Fibroblast of lung (primary cell): ENCODE measurements around the gene HMGA1. TPM values are rescaled to one million over a fixed set of nuclear protein-coding genes. Genes with fewer than 3 reads are reported as not detected.

Experiments used
- DNase-seq, 2 donors: peaks; one replicate each; pipeline versions ENCODE4 v3.0.0 to v3.0.0-alpha.2; 2010; ENCODE audit warnings: low read depth in 2 of 2
- H2AFZ ChIP-seq: 2 replicates; pipeline ENCODE4 v1.5.1; 2012; ENCODE audit warnings: low read length, control low read depth, inconsistent platforms
- H3K27ac ChIP-seq: 2 replicates; pipeline ENCODE4 v1.5.1; 2011; ENCODE audit warnings: low read length, control low read depth; ENCODE audit not compliant: insufficient read depth
- H3K27me3 ChIP-seq: 2 replicates; pipeline ENCODE4 v1.5.1; 2011; ENCODE audit warnings: mild to moderate bottlenecking, low read length; ENCODE audit not compliant: control insufficient read depth, insufficient read depth
- H3K36me3 ChIP-seq: 2 replicates; pipeline ENCODE4 v1.5.1; 2011; ENCODE audit warnings: low read length; ENCODE audit not compliant: control insufficient read depth, insufficient read depth
- H3K4me1 ChIP-seq: 2 replicates; pipeline ENCODE4 v1.5.1; 2011; ENCODE audit warnings: low read length; ENCODE audit not compliant: control insufficient read depth, insufficient read depth; ENCODE audit errors: extremely low read depth
- H3K4me2 ChIP-seq: 2 replicates; pipeline ENCODE4 v1.5.1; 2011; ENCODE audit warnings: low read length, control low read depth; ENCODE audit not compliant: insufficient read depth; ENCODE audit errors: extremely low read depth
- H3K4me3 ChIP-seq, 4 experiments: fragments of 200-600 bp in 1 of 4; sonication (generic) in 1 of 4; replicated peaks in 1 of 4; 2 replicates each; pipeline ENCODE4 v1.5.1; 2011 to 2016; ENCODE audit warnings: low read length in 4 of 4, low read depth in 3 of 4, mild to moderate bottlenecking in 3 of 4, control low read depth in 2 of 4, inconsistent platforms in 1 of 4, mixed read lengths in 1 of 4; ENCODE audit not compliant: insufficient read depth in 1 of 4; ENCODE audit errors: control extremely low read depth in 1 of 4
- H3K79me2 ChIP-seq: 2 replicates; pipeline ENCODE4 v1.5.1; 2012; ENCODE audit warnings: mild to moderate bottlenecking, low read length, inconsistent platforms; ENCODE audit not compliant: control insufficient read depth, insufficient read depth
- H3K9ac ChIP-seq: 2 replicates; pipeline ENCODE4 v1.5.1; 2011; ENCODE audit warnings: mild to moderate bottlenecking, low read length, control low read depth; ENCODE audit not compliant: insufficient read depth
- H3K9me3 ChIP-seq: 2 replicates; pipeline ENCODE4 v1.5.1; 2012; ENCODE audit warnings: low read depth, low read length; ENCODE audit not compliant: control insufficient read depth, insufficient read depth
- H4K20me1 ChIP-seq: 2 replicates; pipeline ENCODE4 v1.5.1; 2011; ENCODE audit warnings: low read length; ENCODE audit not compliant: control insufficient read depth, insufficient read depth; ENCODE audit errors: extremely low read depth
- EZH2 ChIP-seq: IDR thresholded peaks from 2 replicates; pipeline ENCODE4 v1.5.1; 2012; ENCODE audit warnings: low read length, control low read depth, mild to moderate bottlenecking; ENCODE audit errors: missing control alignments
- polyA plus RNA-seq, 2 donors: library from polyadenylated mRNA; depleted of rRNA in 1 of 2; stranded (reverse) in 1 of 2; unstranded in 1 of 2; fragments of >200 nt; gene quantifications; 2 replicates each; pipeline ENCODE4 v1.2.1, GENCODE V29; 2011 to 2012; ENCODE audit warnings: missing spikeins in 1 of 2
- total RNA-seq: library from RNA; depleted of rRNA; stranded (reverse); fragments of >200 nt; gene quantifications from 2 replicates; pipeline ENCODE4 v1.2.1, GENCODE V29; 2014
- TF ChIP-seq, protein P1 (sequence below), 2 donors: IDR thresholded peaks in 1 of 2; conservative IDR thresholded peaks in 1 of 2; 1 replicate in 1 of 2; 2 replicates in 1 of 2; pipeline ENCODE4 v1.5.1; 2011 to 2012; ENCODE audit warnings: low read length in 2 of 2, control low read depth in 1 of 2, inconsistent platforms in 1 of 2, low read depth in 1 of 2, mild to moderate bottlenecking in 1 of 2

The HMGA1 gene
- total and polyA plus RNA-seq, 2 donors (not counting 1 experiment from before 2014, with no cell fraction given), result 29.6 to 121 TPM

DNA sequence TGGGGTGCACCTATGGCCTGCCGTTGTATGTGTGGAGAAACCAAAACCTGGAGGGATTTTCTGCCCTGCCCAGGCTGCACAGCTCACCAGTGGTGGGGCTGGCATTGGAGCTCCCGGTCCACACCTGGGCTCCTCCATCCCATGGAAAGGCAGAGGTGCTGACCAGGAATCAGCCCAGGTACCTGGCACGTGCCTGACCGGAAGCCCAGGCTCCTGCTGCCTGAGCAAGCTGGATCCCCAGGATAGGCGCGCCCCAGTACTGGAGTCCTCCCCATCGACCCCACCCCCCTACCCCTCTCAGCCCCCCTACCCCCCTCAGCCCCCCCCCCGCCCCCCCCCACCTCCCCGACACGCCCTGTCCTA is 39.9 kb upstream of the HMGA1 start:
- H3K36me3 ChIP-seq, result no peaks in the 10 kb centered on the region
- H2AFZ ChIP-seq, result peak overlapping the region; percentile 52
- H3K9ac ChIP-seq, result no peak overlapping the region
- H3K4me2 ChIP-seq, result peak overlapping the region; percentile 61
- H3K4me3 ChIP-seq, result peak overlapping the region in 3 of 4 experiments; percentile 13 to 52 (median 41)
- no peaks in the 10 kb centered on the region for H3K27me3 ChIP-seq
- H3K79me2 ChIP-seq, result no peaks in the 10 kb centered on the region
- no peak for TF ChIP-seq EZH2
- TF ChIP-seq, protein P1, sequence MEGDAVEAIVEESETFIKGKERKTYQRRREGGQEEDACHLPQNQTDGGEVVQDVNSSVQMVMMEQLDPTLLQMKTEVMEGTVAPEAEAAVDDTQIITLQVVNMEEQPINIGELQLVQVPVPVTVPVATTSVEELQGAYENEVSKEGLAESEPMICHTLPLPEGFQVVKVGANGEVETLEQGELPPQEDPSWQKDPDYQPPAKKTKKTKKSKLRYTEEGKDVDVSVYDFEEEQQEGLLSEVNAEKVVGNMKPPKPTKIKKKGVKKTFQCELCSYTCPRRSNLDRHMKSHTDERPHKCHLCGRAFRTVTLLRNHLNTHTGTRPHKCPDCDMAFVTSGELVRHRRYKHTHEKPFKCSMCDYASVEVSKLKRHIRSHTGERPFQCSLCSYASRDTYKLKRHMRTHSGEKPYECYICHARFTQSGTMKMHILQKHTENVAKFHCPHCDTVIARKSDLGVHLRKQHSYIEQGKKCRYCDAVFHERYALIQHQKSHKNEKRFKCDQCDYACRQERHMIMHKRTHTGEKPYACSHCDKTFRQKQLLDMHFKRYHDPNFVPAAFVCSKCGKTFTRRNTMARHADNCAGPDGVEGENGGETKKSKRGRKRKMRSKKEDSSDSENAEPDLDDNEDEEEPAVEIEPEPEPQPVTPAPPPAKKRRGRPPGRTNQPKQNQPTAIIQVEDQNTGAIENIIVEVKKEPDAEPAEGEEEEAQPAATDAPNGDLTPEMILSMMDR (conservative IDR thresholded peaks at IDR 0.05 in 1 of 2, IDR thresholded peaks at IDR 0.05 in 1 of 2; ENCODE audit: low read depth in 1 of 2, low read length in 2 of 2), result no peak
- H3K4me1 ChIP-seq, result peaks cover 3% of the 10 kb centered on the region
- DNase-seq, result no peak
- no peak overlapping the region for H3K27ac ChIP-seq
- no peaks in the 10 kb centered on the region for H3K9me3 ChIP-seq
- no peaks in the 10 kb centered on the region for H4K20me1 ChIP-seq

DNA sequence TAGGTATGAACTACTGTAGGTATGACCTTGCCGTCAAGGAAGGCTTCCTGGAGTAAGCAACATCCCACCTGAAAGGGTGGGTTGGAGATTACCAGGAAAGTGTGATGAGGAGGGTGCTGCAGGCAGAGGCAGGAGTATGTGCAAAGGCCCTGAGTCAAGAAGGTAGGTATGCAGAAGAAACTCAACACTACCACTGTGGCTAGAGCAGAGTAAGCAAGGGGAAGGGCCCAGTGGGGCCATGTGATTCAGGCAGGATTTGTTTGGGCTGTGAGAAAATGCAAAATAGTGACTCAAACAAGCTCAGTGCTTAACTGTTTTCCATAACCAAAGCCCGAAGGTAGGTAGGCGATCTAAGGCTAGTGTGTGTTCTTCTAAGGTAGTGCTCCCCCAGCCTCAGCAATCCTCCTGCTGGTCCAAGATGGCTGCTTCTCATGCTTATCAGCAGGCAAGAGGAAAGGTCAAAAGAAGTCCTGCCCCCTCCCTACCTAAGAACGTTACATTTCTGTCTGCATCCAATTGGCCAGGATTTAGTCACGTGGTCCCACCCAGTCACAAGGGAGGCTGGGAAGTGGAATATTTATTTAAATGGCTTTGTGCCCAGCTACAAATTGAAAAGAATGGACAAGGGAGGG is 36.2 kb upstream of the HMGA1 start:
- Histone ChIP-seq H3K9me3 (no peaks in the 10 kb centered on the region), H3K27me3 (no peaks in the 10 kb centered on the region), H4K20me1 (no peaks in the 10 kb centered on the region), H3K4me1 (peaks cover 3% of the 10 kb centered on the region), H3K4me2 (no peak overlapping the region), H2AFZ (peak overlapping the region; percentile 32), H3K79me2 (no peaks in the 10 kb centered on the region), H3K4me3 (no peak overlapping the region), H3K9ac (no peak overlapping the region), H3K27ac (no peak overlapping the region), H3K36me3 (no peaks in the 10 kb centered on the region)
- TF ChIP-seq, protein P1 (conservative IDR thresholded peaks at IDR 0.05 in 1 of 2, IDR thresholded peaks at IDR 0.05 in 1 of 2; ENCODE audit: low read depth in 1 of 2, low read length in 2 of 2), result no peak
- TF ChIP-seq EZH2, result no peak
- peak in 1 of 2 donors; percentile 15 for DNase-seq

DNA sequence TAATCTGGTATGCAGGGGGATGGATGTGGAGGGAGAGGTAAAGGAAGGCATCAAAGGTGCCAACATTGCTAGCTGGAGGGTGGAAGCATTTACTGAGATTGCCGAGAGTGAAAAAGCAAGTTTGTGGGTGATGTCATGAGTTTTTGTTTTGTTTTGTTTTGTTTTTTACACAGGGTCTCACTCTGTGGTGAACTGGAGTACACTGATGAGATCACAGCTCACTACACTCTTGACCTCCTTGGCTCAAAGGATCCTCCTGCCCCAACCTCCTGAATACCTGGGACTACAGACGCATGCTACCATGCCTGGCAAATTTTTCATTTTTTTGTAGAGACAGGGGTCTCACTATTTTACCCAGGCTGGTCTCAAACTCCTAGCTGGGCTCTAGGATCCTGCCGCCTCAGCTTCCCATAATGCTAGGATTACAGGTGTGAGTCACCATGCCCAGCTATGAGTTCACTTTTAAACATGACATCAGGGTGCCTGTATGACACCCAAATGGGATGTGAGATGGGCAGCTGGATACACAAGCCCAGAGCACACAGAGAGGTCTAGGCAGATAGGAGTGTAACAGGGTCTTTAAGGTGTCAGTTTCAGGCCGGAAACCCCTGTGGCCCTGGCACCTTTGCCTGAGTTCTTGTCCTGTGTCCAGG is 35.1 kb upstream of the HMGA1 start:
- Histone ChIP-seq H3K4me3 (no peak overlapping the region), H3K9me3 (no peaks in the 10 kb centered on the region), H3K4me1 (peaks cover 2% of the 10 kb centered on the region), H3K27ac (no peak overlapping the region), H3K9ac (no peak overlapping the region), H2AFZ (no peak overlapping the region), H3K4me2 (no peak overlapping the region), H4K20me1 (no peaks in the 10 kb centered on the region), H3K36me3 (no peaks in the 10 kb centered on the region), H3K79me2 (no peaks in the 10 kb centered on the region), H3K27me3 (no peaks in the 10 kb centered on the region)
- TF ChIP-seq EZH2, result no peak
- TF ChIP-seq, protein P1 (conservative IDR thresholded peaks at IDR 0.05 in 1 of 2, IDR thresholded peaks at IDR 0.05 in 1 of 2; ENCODE audit: low read depth in 1 of 2, low read length in 2 of 2), result no peak
- DNase-seq, result peak in 1 of 2 donors; percentile 24
